HG03280 (cell line): Measurements from ENCODE around the gene TSPAN33.
A peak's percentile ranks its signal among the peaks of the same experiment; 100 is the strongest.

ENCODE experiments used
- ATAC-seq: cut with Tn5 transposase; IDR thresholded peaks from one replicate; pipeline ENCODE4 v1.9.1; 2021; ENCODE audit warnings: mild to moderate bottlenecking, moderate library complexity; ENCODE audit not compliant: unreplicated experiment

TSPAN33 gene

DNA sequence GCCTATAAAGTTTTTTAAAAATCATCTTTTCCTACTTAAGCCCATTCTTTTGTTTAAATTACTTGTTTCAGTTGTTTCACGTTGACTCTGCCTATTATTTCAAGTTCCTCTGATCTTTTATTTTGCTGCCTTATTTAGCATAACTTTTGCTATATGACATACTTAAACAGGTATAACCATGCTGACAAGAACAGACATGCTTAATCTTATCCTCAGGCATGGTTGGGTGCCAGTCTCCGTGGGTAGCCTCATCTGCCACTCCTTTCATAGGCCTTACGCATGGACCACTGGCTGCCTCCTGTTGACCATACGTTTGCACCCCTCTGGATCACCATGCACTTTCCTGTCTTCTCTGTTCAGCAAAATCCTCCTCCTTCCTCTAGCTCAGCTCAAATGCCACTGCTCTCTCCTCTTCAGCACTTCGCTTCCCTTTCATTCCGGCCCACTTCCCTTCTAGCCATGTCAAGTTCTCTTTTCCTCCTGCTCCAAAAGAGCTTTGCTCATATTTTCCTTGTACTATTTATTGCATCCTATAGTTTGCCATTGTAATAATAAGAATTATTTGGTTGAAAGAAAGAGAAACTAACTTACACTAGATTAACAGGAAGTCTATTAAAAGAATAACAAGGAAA lies 10.0 kb upstream of the TSPAN33 start:
- no peak for ATAC-seq

GRCh38 chr7:129136887-129137642 lies 7.4 kb upstream of the TSPAN33 start:
- no peak for ATAC-seq

- ATAC-seq = no peak
Measured at GRCh38 chr7:129143724-129144094, 798 bp upstream of the TSPAN33 start.

DNA sequence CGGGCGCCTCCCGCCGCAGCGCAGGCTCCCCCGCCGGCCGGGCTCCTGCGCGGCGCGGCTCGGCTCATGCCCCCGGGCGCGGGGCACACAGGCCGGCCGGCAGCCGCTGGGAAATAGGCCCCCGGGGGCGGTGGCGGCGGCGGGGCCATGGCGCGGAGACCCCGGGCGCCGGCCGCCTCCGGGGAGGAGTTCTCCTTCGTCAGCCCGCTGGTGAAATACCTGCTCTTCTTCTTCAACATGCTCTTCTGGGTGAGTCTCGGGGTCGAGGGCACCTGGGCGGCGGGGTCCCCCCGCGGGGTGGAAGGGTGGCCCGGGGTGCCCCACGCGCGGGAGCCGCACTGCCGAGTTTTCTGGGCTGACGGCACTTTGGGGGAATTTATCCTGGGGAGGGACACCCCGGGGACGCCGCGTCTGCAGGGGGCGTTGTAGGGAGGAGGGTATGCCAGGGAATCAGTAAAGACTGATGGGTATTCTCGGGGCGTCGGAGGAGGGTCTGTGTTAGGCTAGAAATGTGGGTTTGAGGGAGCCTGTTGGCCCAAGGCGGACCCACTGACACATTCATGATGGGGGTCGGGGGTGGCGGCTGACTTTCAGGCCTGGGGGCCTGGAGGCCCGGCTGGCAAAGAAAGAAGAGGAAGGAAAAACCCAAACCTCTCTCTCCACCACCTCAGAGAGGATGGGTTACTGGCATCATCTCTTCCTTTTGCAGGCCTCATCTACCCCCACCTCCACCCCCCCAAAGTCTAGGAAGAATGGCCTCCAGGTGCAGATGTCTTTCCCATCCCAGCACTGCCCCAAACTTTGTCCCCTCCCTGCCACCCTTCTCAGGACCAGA lies 544 bp downstream of the TSPAN33 start:
- peak; percentile 16 for ATAC-seq

DNA sequence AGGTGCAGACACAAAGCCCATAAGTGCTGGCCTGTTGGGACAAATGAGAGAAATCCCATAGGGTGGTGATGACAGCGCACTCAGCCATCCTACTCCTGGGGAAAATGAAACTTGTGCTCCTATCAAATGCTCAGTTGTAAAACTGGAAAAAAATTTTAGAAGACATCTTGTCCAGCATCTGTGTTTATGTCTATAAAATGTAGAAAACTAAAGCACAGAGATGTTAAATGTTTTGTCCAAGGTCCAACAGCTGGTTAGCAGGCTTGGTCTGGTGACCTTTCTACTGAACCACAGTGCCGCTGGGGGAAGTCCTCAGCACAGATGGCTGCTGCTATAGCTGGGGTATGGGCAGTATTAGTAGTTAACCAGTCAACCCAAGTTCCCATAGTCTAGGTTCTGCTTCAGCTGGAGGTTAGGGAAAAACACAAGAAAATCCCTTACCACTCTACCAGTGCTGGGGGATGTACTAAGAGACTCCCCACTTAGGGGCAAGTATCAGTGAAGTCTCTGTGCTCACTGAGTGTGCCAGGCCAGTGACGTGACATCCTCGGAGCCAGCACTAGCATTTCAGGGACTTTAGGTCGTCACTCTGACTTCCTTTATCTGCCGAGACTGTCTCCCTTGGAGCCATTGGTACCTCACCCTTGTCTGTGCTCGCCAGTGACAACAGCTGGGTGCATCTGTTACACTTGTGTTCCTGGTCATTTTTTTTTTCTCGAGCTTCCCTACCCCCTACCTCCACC lies 1.9 kb downstream of the TSPAN33 start:
- peak; percentile 49 for ATAC-seq

- ATAC-seq = no peak
Measured at GRCh38 chr7:129147731-129148130, 3.2 kb downstream of the TSPAN33 start.

DNA sequence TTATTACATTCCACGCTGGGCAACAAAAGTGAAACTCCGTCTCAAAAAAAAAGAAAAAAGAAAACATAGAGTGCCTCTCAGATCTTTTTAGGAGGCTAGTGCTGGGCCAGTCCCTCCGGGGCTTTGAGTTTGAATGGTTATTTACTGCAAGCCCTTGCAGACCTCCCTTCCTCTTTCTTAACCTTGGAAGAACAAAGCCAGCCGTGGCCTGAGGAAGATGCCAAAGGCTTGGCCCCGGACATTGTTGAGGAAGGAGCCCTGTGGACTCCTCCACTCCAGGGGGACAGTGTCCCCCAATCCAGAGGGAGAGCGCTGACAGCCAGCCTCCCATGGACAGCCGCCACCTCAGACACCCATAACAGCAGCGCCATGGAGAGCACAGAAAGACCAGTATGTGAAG lies 5.0 kb downstream of the TSPAN33 start:
- ATAC-seq = no peak

DNA sequence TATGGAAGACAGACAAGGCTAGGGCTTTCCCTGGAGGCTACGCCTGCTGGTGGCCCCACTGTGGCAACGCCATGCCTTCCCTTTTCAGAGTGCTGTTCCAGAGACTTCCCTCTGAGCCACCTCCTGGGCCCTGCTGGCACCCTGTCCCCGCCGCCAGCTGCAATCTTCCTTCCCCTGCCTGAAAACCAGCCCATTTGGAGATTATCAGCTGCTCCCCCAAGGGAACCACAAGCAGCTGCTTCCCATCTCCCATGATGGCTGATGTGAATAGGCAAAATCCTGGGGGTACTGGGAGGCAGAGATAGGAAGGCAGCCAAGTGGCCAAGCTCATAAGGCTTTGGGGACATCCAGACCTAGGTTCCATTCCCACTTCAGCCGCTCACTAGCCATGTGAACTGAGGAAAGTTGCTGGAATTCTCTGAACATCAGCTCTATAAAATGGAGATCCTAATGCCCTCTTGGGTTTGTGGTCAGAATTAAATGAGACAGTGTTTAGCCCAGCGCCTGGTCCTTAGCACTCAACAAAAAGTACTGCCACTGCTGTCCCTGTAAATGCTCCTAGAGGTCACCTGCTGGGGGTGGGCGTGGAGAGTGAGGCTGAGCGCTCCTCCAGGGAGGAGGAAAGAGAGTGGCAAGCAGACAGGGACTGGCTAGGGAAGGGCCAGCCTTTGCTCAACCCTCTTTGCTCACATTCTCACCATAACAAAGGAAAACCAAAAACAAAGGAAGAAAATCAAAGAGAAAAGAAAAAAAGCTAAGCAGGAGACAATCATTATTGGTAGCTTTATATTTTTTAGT lies 5.9 kb downstream of the TSPAN33 start:
- ATAC-seq = no peak

GRCh38 chr7:129157651-129158050 lies 13.1 kb downstream of the TSPAN33 start:
- ATAC-seq = no peak

DNA sequence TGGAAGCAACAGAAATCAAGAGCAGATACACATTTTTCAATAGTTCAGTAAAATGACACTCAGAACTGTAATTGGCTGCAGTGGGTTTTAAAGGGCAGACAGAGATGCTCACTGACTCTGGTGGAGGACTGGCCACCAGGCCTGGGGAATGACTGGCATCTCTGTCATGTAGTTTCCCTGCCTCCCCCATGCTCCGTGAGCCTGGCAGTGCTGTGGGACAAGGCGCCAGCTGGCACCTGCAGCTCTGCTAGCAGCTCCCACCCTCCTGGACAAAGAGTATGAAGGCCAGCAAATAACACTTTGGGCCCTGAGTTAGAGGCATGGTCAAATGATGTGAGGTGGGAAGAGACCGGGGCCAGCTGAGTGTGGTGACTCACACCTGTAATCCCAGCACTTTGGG lies 15.0 kb downstream of the TSPAN33 start:
- ATAC-seq = no peak

DNA sequence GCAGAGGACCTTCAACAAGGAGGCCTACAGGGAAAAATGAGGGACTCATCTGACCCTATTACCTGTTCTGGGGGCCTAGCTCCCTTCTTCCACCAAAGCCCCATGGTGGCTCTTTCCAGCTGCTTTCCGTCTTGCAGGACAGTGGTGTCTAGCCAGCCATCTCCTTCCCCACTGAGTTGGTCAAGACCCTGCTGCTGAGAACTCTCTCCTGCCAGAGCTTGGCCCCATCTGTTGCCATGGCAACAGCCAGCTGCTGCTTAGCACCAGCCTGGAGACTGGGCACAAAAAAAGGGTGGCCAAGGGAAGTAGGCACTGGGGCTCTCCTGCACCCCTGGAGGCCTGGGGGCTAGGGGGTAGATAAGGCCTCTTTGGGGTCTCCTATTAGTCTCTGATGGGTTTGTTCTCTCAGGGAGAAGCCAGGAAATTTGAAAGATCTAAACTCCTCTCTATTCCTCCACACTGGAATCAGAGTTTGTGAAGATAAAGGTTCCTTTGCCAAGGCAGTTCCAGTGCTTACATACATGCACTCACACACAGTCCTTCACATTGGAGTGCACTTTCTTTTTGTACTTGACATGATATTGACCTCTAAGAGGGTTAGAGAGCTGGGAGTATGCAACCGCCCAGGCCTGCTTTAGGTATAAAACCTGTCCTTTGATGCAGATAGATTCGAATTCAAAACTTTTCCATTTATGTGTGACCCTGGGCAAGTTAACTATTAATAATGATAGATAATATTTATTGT lies 15.8 kb downstream of the TSPAN33 start:
- no peak for ATAC-seq

GRCh38 chr7:129161524-129162225 lies 17.2 kb downstream of the TSPAN33 start:
- no peak for ATAC-seq

DNA sequence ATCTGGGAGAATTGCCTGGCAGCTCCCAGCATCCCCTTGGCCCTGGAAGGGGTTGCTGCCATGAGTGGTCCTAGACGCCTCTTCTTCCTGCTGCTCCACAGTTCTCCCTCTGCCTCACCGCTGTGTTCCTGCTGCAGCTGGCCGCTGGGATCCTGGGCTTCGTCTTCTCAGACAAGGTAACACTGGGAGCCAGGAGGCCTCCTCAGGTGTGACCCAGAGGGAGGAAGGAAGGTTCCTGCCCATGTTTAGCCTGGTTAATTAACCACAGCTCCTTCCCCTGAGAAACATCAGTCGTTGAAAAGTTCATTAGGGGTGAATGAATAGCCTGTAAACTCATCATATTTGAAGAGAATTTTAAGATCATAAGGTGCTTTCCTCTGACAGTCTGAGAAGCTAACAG lies 18.2 kb downstream of the TSPAN33 start:
- no peak for ATAC-seq

DNA sequence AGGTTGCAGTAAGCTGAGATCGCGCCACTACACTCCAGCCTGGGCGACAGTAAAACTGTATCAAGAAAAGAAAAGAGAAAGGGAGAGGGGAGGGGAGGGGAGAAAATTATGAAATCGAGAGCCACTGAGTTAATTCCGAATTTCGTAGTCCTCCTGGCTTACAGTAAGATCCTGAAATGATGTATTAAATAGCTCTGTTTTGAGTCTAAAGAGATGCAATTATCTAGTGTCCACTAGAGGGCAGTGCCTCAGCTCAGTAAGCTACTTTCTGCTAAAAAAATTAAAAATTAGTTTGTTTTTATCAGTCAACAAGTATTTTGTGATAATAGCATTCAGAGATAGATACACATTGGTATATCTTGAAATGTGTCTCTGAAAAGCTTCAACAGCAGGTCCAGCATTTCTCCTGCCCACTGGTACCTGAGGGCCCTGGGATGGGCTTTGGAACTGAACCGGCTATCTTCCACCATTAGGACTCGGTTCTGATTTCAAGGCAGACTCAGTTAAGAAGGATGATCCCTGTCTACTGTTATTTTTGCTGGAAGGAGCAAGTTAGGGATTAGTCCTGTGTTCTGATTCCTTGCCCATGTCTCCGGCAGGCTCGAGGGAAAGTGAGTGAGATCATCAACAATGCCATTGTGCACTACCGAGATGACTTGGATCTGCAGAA lies 19.5 kb downstream of the TSPAN33 start:
- ATAC-seq = no peak

DNA sequence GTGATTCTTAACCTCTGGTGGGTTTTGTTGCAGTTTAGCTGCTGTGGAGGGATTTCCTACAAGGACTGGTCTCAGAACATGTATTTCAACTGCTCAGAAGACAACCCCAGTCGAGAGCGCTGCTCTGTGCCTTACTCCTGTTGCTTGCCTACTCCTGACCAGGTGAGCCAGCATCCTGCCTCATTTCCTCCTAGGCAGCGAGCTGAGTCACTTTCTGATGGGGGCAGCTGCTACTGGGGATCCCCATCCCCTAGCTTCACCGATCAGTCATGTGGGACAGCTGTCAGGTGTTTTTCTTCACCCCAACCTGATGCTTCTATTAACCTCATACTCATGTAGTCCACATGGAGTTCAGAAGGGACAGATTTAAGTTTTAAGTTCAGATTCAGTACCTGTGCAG lies 22.2 kb downstream of the TSPAN33 start:
- ATAC-seq = no peak

- ATAC-seq = no peak
Measured at GRCh38 chr7:129167817-129168216, 23.3 kb downstream of the TSPAN33 start.

DNA sequence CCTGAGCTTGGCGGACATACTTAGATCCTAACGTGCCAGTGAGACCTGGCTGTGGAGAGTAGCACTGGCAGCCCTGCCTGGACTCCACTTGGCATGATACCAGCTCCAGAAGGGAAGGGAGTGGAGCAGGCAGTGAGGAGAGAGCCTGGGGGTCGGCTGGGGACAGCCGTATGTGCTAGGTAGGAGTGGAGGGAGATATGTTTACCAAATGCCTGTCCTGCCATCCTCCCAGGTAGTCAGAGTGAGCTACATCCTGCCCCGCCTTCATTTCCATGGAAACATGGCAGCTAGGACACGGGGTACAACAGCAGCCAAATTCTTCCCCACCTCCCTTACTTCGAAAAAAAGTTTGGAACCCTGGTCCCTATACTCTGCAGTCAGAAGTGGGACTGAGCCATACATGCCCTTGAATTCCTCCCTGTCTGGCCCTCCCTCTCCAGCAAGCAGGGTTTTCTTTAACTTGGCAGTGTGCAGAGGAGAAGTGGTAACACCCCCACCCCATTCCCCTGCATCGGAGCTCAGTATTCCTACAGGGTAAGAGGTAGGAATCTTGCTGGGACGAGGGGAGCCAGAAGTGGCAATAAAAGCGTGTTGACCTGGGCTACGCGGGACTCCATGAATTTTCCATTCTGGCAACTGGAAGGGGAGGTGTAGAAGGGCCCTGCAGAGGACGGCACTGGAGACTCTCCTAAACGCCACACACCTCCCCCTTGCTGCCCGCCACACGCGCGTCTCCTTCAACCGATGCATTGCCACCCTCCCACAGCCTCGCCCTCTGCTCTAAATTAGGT lies 23.9 kb downstream of the TSPAN33 start:
- no peak for ATAC-seq
